ENCODE data around the gene SPHKAP. TPM values are rescaled to one million over a fixed set of nuclear protein-coding genes. Genes with fewer than 3 reads are reported as not detected.

The SPHKAP gene
- polyA plus RNA-seq, 2 of the 4 experiments (the other 2 are of a cell fraction), result 0.01 TPM; not detected in 1

DNA sequence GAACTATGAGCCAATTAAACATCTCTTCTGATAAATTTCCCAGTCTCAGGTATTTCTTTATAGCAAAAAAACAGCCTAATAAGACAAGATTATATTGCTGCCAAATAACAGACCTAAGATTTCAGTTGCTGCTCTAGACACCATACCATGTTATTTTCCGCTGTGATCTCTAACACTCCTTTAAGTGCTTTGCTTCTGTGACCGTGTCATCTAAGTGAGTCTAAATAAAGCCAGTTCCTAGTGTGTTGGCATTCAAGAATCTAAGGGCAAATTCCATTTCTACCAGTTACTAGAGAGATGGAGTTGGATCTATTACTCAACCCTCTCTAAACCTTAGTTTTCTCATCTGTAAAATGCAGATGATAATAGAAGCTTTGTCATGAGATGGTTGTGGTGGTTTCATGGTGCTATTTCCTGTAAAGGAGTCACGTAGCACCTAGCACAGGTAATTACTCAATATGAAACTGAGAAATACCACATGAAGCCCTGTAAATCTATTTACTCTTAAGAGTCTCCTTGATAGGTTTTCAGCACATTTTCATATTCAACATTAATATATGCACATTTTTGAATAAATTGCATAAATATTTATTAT lies 40.5 kb downstream of the SPHKAP start:
- TF ChIP-seq BHLHE40 (IDR thresholded peaks at IDR 0.05; ENCODE audit: low read depth, low read length) (no peak), HDAC2 (IDR thresholded peaks at IDR 0.05) (no peak), JUNB (IDR thresholded peaks at IDR 0.05) (no peak), KDM5A (IDR thresholded peaks at IDR 0.05) (no peak), ZSCAN20 (CRISPR knock-in tag; IDR thresholded peaks at IDR 0.05) (no peak), CBX8 (IDR thresholded peaks at IDR 0.05) (no peak)
- TF ChIP-seq, protein P1, sequence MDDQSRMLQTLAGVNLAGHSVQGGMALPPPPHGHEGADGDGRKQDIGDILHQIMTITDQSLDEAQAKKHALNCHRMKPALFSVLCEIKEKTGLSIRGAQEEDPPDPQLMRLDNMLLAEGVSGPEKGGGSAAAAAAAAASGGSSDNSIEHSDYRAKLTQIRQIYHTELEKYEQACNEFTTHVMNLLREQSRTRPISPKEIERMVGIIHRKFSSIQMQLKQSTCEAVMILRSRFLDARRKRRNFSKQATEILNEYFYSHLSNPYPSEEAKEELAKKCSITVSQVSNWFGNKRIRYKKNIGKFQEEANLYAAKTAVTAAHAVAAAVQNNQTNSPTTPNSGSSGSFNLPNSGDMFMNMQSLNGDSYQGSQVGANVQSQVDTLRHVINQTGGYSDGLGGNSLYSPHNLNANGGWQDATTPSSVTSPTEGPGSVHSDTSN (IDR thresholded peaks at IDR 0.05), result no peak
- TF ChIP-seq, protein P2, sequence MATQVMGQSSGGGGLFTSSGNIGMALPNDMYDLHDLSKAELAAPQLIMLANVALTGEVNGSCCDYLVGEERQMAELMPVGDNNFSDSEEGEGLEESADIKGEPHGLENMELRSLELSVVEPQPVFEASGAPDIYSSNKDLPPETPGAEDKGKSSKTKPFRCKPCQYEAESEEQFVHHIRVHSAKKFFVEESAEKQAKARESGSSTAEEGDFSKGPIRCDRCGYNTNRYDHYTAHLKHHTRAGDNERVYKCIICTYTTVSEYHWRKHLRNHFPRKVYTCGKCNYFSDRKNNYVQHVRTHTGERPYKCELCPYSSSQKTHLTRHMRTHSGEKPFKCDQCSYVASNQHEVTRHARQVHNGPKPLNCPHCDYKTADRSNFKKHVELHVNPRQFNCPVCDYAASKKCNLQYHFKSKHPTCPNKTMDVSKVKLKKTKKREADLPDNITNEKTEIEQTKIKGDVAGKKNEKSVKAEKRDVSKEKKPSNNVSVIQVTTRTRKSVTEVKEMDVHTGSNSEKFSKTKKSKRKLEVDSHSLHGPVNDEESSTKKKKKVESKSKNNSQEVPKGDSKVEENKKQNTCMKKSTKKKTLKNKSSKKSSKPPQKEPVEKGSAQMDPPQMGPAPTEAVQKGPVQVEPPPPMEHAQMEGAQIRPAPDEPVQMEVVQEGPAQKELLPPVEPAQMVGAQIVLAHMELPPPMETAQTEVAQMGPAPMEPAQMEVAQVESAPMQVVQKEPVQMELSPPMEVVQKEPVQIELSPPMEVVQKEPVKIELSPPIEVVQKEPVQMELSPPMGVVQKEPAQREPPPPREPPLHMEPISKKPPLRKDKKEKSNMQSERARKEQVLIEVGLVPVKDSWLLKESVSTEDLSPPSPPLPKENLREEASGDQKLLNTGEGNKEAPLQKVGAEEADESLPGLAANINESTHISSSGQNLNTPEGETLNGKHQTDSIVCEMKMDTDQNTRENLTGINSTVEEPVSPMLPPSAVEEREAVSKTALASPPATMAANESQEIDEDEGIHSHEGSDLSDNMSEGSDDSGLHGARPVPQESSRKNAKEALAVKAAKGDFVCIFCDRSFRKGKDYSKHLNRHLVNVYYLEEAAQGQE (IDR thresholded peaks at IDR 0.05), result no peak

DNA sequence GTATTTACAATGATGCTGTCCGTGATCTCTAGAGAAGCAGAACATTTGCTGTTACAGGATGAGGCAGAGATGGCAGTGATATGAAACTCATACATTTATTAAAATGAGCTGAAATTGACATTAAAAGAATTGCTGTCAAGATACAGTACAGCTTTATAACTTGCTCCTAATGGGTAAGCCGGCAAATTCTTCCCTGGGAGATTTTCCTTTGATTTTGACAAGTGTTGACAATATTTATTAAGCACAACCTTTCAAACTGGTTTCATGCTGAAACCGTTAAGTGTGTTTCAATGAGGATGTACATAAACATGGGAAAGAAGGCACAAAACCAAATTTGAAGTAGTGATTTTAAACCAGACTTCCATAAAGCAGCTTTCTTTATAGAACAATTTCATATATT lies 45.5 kb downstream of the SPHKAP start:
- WGBS (ENCODE audit: missing lambda C conversion rate), result 25% methylated on average over 3 of the region's 3 CpGs

More for the DNA sequence above, 40.5 kb downstream of the SPHKAP start:
- no peak overlapping the region for H3K4me2 ChIP-seq
- ChIA-PET CTCF (no interaction called here), POLR2A (no interaction called here)
- DNase-seq (ENCODE audit: low read depth in 1 of 2, low spot score in 1 of 2), result no peak
- no peak for FAIRE-seq
- H3K4me3 ChIP-seq, result no peak overlapping the region
- 24% methylated on average over 3 of the region's 3 CpGs for WGBS (ENCODE audit: missing lambda C conversion rate)
- no peaks in the 10 kb centered on the region for H3K9me3 ChIP-seq
- no peak overlapping the region for H3K27ac ChIP-seq
- ATAC-seq, result no peak
- H3K4me1 ChIP-seq, result no peaks in the 10 kb centered on the region

More for the DNA sequence above, 45.5 kb downstream of the SPHKAP start:
- Histone ChIP-seq H3K4me1 (no peaks in the 10 kb centered on the region), H3K4me3 (no peak overlapping the region), H3K9me3 (no peaks in the 10 kb centered on the region), H3K27ac (no peak overlapping the region), H3K4me2 (no peak overlapping the region)
- FAIRE-seq (no peak), DNase-seq (ENCODE audit: low read depth in 1 of 2, low spot score in 1 of 2) (no peak), ATAC-seq (no peak)
- TF ChIP-seq, protein P2 (IDR thresholded peaks at IDR 0.05), result no peak
- TF ChIP-seq TP53 (CRISPR knock-in tag; IDR thresholded peaks at IDR 0.05), result no peak
- TF ChIP-seq EHF (CRISPR knock-in tag; IDR thresholded peaks at IDR 0.05), result no peak
- no peak for TF ChIP-seq RNF2 (IDR thresholded peaks at IDR 0.05; ENCODE audit: borderline replicate concordance, low read depth)
- TF ChIP-seq, protein P3, sequence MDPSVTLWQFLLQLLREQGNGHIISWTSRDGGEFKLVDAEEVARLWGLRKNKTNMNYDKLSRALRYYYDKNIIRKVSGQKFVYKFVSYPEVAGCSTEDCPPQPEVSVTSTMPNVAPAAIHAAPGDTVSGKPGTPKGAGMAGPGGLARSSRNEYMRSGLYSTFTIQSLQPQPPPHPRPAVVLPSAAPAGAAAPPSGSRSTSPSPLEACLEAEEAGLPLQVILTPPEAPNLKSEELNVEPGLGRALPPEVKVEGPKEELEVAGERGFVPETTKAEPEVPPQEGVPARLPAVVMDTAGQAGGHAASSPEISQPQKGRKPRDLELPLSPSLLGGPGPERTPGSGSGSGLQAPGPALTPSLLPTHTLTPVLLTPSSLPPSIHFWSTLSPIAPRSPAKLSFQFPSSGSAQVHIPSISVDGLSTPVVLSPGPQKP (IDR thresholded peaks at IDR 0.05; ENCODE audit: low read depth, low read length), result no peak
- TF ChIP-seq, protein P4, sequence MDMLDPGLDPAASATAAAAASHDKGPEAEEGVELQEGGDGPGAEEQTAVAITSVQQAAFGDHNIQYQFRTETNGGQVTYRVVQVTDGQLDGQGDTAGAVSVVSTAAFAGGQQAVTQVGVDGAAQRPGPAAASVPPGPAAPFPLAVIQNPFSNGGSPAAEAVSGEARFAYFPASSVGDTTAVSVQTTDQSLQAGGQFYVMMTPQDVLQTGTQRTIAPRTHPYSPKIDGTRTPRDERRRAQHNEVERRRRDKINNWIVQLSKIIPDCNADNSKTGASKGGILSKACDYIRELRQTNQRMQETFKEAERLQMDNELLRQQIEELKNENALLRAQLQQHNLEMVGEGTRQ (IDR thresholded peaks at IDR 0.05), result no peak
- TF ChIP-seq ZC3H11A (IDR thresholded peaks at IDR 0.05), result no peak
- TF ChIP-seq ZFP36 (IDR thresholded peaks at IDR 0.05; ENCODE audit: borderline replicate concordance, partially characterized antibody), result no peak
- no peak for TF ChIP-seq RAD21 (conservative IDR thresholded peaks at IDR 0.05 in 1 of 2, IDR thresholded peaks at IDR 0.05 in 1 of 2)
- TF ChIP-seq, protein P5, sequence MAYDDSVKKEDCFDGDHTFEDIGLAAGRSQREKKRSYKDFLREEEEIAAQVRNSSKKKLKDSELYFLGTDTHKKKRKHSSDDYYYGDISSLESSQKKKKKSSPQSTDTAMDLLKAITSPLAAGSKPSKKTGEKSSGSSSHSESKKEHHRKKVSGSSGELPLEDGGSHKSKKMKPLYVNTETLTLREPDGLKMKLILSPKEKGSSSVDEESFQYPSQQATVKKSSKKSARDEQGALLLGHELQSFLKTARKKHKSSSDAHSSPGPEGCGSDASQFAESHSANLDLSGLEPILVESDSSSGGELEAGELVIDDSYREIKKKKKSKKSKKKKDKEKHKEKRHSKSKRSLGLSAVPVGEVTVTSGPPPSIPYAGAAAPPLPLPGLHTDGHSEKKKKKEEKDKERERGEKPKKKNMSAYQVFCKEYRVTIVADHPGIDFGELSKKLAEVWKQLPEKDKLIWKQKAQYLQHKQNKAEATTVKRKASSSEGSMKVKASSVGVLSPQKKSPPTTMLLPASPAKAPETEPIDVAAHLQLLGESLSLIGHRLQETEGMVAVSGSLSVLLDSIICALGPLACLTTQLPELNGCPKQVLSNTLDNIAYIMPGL (CRISPR knock-in tag; IDR thresholded peaks at IDR 0.05; ENCODE audit: borderline replicate concordance), result no peak
- TF ChIP-seq, protein P6, sequence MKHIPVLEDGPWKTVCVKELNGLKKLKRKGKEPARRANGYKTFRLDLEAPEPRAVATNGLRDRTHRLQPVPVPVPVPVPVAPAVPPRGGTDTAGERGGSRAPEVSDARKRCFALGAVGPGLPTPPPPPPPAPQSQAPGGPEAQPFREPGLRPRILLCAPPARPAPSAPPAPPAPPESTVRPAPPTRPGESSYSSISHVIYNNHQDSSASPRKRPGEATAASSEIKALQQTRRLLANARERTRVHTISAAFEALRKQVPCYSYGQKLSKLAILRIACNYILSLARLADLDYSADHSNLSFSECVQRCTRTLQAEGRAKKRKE (CRISPR knock-in tag; IDR thresholded peaks at IDR 0.05; ENCODE audit: low read depth), result no peak
- no peak for TF ChIP-seq EP300 (IDR thresholded peaks at IDR 0.05)
- ChIA-PET POLR2A (no interaction called here), CTCF (interaction anchor here (1.0 kb wide), 1 partner anchor 69 kb away, joined by 3 read pairs; no protein-coding TSS in a partner anchor)

Measured in A549 (cell line).